BLaER1 treated with 17β-estradiol and CSF1 and Interleukin-3, amounts not matched to agents 10 nM and 100 nM (cell line): ENCODE results near the gene FARP1.

Experiments
- H3K27ac ChIP-seq, 11 experiments: shearing (Covaris generic); formaldehyde crosslinking; 2 replicates each; pipeline ENCODE4 v1.8.1; 2022
- H3K27me3 ChIP-seq, 11 experiments: shearing (Covaris generic); formaldehyde crosslinking; 2 replicates each; pipeline ENCODE4 v1.8.1; 2022
- H3K36me3 ChIP-seq, 11 experiments: shearing (Covaris generic); formaldehyde crosslinking; 2 replicates each; pipeline ENCODE4 v1.8.1; 2022
- H3K4me1 ChIP-seq, 10 experiments: shearing (Covaris generic); formaldehyde crosslinking; 2 replicates each; pipeline ENCODE4 v1.8.1; 2022
- H3K4me2 ChIP-seq, 11 experiments: shearing (Covaris generic); formaldehyde crosslinking; 2 replicates each; pipeline ENCODE4 v1.8.1; 2022
- H3K4me3 ChIP-seq, 10 experiments: shearing (Covaris generic); formaldehyde crosslinking; 2 replicates each; pipeline ENCODE4 v1.8.1; 2022
- H3K9ac ChIP-seq, 11 experiments: shearing (Covaris generic); formaldehyde crosslinking; 2 replicates each; pipeline ENCODE4 v1.8.1; 2022
- H3K9me3 ChIP-seq, 11 experiments: shearing (Covaris generic); formaldehyde crosslinking; replicated peaks in 1 of 11; 2 replicates each; pipeline ENCODE4 v1.8.1; 2022
- H4K20me1 ChIP-seq, 11 experiments: shearing (Covaris generic); formaldehyde crosslinking; 2 replicates each; pipeline ENCODE4 v1.8.1; 2022
- Cebpa-rat ChIP-seq, 11 experiments: shearing (Covaris generic); IDR thresholded peaks; 2 replicates each; pipeline ENCODE4 v1.8.1; 2022

FARP1 gene

GRCh38 chr13:98446234-98446621, 303.3 kb downstream of the FARP1 start:
- H3K36me3 ChIP-seq = peaks cover 17 to 74% (median 38%) of the 10 kb centered on the region in 11 experiments; a peak in 21 of 22 replicates
- no peak overlapping the region for H3K9ac ChIP-seq
- H3K4me2 ChIP-seq = peak overlapping the region in 5 of 11 experiments; percentile 29 to 55 (median 39); a peak in 8 of 22 replicates
- H3K27ac ChIP-seq = no peak overlapping the region
- no peak for TF ChIP-seq Cebpa-rat (IDR thresholded peaks at IDR 0.05)
- peaks cover 21 to 60% (median 52%) of the 10 kb centered on the region in 10 experiments for H3K4me1 ChIP-seq
- H3K27me3 ChIP-seq = no peaks in the 10 kb centered on the region
- peaks cover 64 to 98% (median 79%) of the 10 kb centered on the region in 11 experiments; a peak in 21 of 22 replicates for H4K20me1 ChIP-seq
- no peaks in the 10 kb centered on the region for H3K9me3 ChIP-seq
- H3K4me3 ChIP-seq = no peak overlapping the region

GRCh38 chr13:98447130-98447529, 304.2 kb downstream of the FARP1 start:
- no peaks in the 10 kb centered on the region for H3K27me3 ChIP-seq
- H3K4me2 ChIP-seq = no peak overlapping the region
- no peaks in the 10 kb centered on the region for H3K9me3 ChIP-seq
- H4K20me1 ChIP-seq = peaks cover 73 to 98% (median 81%) of the 10 kb centered on the region in 11 experiments; a peak in 21 of 22 replicates
- no peak overlapping the region for H3K4me3 ChIP-seq
- no peak overlapping the region for H3K9ac ChIP-seq
- H3K36me3 ChIP-seq = peaks cover 25 to 74% (median 46%) of the 10 kb centered on the region in 11 experiments
- peaks cover 21 to 61% (median 56%) of the 10 kb centered on the region in 10 experiments for H3K4me1 ChIP-seq
- no peak overlapping the region for H3K27ac ChIP-seq
- TF ChIP-seq Cebpa-rat (IDR thresholded peaks at IDR 0.05) = no peak

GRCh38 chr13:98447881-98448641, 305.2 kb downstream of the FARP1 start:
- peaks cover 80 to 100% (median 91%) of the 10 kb centered on the region in 11 experiments; a peak in 21 of 22 replicates for H4K20me1 ChIP-seq
- no peaks in the 10 kb centered on the region for H3K27me3 ChIP-seq
- peak overlapping the region; percentile 30 to 80 (median 64); a peak in 21 of 22 replicates for H3K4me2 ChIP-seq
- H3K9ac ChIP-seq = 0 out of 22 replicates have a peak overlapping the region, but pooled peaks of 1 of the 11 experiments have one; percentile 10
- peaks cover 32 to 74% (median 55%) of the 10 kb centered on the region in 11 experiments for H3K36me3 ChIP-seq
- H3K9me3 ChIP-seq = no peaks in the 10 kb centered on the region
- no peak overlapping the region; a peak in 1 of 22 replicates for H3K27ac ChIP-seq
- peaks cover 21 to 62% (median 57%) of the 10 kb centered on the region in 10 experiments for H3K4me1 ChIP-seq
- no peak for TF ChIP-seq Cebpa-rat (IDR thresholded peaks at IDR 0.05)
- H3K4me3 ChIP-seq = no peak overlapping the region

GRCh38 chr13:98448642-98448928, 305.7 kb downstream of the FARP1 start:
- H3K27ac ChIP-seq = no peak overlapping the region

GRCh38 chr13:98449273-98449672, 306.4 kb downstream of the FARP1 start:
- Histone ChIP-seq H3K9ac (no peak overlapping the region), H4K20me1 (peaks cover 87 to 100% (median 98%) of the 10 kb centered on the region in 11 experiments; a peak in 21 of 22 replicates), H3K36me3 (peaks cover 44 to 86% (median 67%) of the 10 kb centered on the region in 11 experiments), H3K4me3 (no peak overlapping the region), H3K27me3 (no peaks in the 10 kb centered on the region), H3K4me2 (peak overlapping the region in 9 of 11 experiments; percentile 48 to 80 (median 66); a peak in 16 of 22 replicates), H3K9me3 (no peaks in the 10 kb centered on the region), H3K27ac (no peak overlapping the region), H3K4me1 (peaks cover 21 to 62% (median 56%) of the 10 kb centered on the region in 10 experiments)
- TF ChIP-seq Cebpa-rat (IDR thresholded peaks at IDR 0.05) = no peak

More at GRCh38 chr13:98448642-98448928, 305.7 kb downstream of the FARP1 start:
- TF ChIP-seq Cebpa-rat (IDR thresholded peaks at IDR 0.05) = no peak
- Histone ChIP-seq H3K36me3 (peaks cover 38 to 79% (median 60%) of the 10 kb centered on the region in 11 experiments), H4K20me1 (peaks cover 80 to 98% (median 96%) of the 10 kb centered on the region in 11 experiments; a peak in 21 of 22 replicates), H3K9ac (0 out of 22 replicates have a peak overlapping the region, but pooled peaks of 1 of the 11 experiments have one; percentile 10), H3K4me2 (peak overlapping the region in 9 of 11 experiments; percentile 48 to 80 (median 66); a peak in 18 of 22 replicates), H3K4me1 (peaks cover 21 to 62% (median 56%) of the 10 kb centered on the region in 10 experiments), H3K27me3 (no peaks in the 10 kb centered on the region), H3K9me3 (no peaks in the 10 kb centered on the region), H3K4me3 (no peak overlapping the region)

GRCh38 chr13:98450026-98450425, 307.1 kb downstream of the FARP1 start:
- Histone ChIP-seq H4K20me1 (peaks cover 89 to 100% (median 98%) of the 10 kb centered on the region in 11 experiments; a peak in 21 of 22 replicates), H3K9me3 (no peaks in the 10 kb centered on the region), H3K4me2 (peak overlapping the region in 9 of 11 experiments; percentile 32 to 80 (median 66); a peak in 18 of 22 replicates), H3K4me3 (no peak overlapping the region), H3K27ac (no peak overlapping the region), H3K4me1 (peaks cover 21 to 62% (median 56%) of the 10 kb centered on the region in 10 experiments), H3K36me3 (peaks cover 52 to 94% (median 74%) of the 10 kb centered on the region in 11 experiments), H3K9ac (0 out of 22 replicates have a peak overlapping the region, but pooled peaks of 1 of the 11 experiments have one; percentile 21), H3K27me3 (no peaks in the 10 kb centered on the region)
- TF ChIP-seq Cebpa-rat (IDR thresholded peaks at IDR 0.05) = no peak

DNA sequence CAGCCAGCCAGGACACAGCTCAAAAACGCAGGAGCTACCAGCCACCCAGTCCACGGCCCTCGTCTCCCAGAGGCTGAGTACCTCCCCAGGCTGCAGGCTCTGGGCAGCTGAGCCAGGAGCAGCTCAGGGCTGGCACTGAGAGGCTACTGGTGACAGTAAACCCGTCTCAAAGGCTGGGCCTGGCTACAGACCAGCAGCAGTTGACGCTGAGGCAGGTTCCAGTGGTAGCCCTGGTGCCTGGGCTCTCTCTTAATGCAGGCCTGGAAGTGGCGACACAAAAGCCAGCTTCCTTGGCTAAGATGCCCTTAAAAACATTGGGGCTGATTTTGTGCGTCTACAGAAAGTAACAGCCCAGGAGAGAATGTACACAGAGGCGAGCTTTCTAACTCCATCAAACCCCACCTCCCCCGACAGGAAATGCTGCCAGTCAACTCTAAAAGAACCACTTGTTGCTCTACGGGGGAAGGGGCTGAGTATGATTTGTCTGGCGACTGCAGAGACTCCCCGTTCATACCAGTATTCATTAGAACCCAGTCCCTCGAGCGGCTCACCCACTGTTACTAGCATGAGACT, 307.7 kb downstream of the FARP1 start:
- Histone ChIP-seq H3K27ac (no peak overlapping the region), H3K9me3 (no peaks in the 10 kb centered on the region), H4K20me1 (peaks cover 91 to 100% (median 98%) of the 10 kb centered on the region in 11 experiments; a peak in 21 of 22 replicates), H3K9ac (peak overlapping the region in 1 of 11 experiments; percentile 21; a peak in 2 of 22 replicates), H3K4me1 (peaks cover 18 to 59% (median 50%) of the 10 kb centered on the region in 10 experiments), H3K27me3 (no peaks in the 10 kb centered on the region), H3K36me3 (peaks cover 58 to 100% (median 80%) of the 10 kb centered on the region in 11 experiments), H3K4me2 (peak overlapping the region in 9 of 11 experiments; percentile 32 to 80 (median 66); a peak in 18 of 22 replicates), H3K4me3 (no peak overlapping the region)
- TF ChIP-seq Cebpa-rat (IDR thresholded peaks at IDR 0.05) = no peak

DNA sequence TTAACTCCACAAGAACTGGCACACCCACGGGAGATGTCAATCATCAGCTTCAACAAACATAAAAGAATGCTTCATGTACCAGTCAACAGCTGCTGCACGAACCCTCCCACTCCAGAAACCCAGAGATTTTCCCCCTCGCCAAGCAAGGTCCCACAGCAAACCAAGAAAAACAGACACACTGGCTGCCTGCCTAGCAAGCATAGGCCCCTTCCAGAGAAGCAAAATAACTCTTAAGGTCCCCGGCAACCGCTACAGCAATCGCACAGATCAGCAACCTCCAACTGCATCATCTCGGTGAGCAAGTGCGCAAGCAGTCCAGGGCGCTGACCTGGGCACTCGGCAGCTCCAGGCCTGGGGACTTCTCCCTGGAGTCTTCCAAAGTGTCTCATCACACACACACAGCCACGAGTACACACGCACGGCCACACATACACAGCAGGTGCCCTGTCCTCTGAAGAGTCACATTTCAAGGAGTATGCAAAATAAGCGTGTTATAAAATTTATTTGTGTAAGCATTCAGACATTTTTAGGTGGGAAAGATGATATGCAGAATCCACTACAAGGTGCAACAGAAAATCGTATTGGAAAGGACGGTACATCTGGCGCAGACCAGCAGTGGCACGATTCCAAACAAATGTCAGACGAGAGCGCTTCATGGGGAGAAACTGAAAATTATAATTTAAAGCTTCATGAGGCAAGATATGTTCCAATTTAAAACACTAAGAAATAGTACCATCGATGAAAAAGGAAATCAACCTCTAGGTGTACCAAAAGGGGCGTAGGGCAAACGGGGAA, 309.0 kb downstream of the FARP1 start:
- peaks cover 86 to 100% (median 98%) of the 10 kb centered on the region in 11 experiments; a peak in 21 of 22 replicates for H4K20me1 ChIP-seq
- TF ChIP-seq Cebpa-rat (IDR thresholded peaks at IDR 0.05) = no peak
- H3K4me1 ChIP-seq = peaks cover 18 to 51% (median 45%) of the 10 kb centered on the region in 10 experiments
- H3K36me3 ChIP-seq = peaks cover 70 to 100% (median 83%) of the 10 kb centered on the region in 11 experiments
- H3K9me3 ChIP-seq = no peaks in the 10 kb centered on the region
- no peak overlapping the region for H3K27ac ChIP-seq
- H3K27me3 ChIP-seq = no peaks in the 10 kb centered on the region
- H3K4me3 ChIP-seq = no peak overlapping the region
- peak overlapping the region in 8 of 11 experiments; percentile 48 to 80 (median 68); a peak in 15 of 22 replicates for H3K4me2 ChIP-seq
- H3K9ac ChIP-seq = no peak overlapping the region
